Activated T-cell treated with anti-CD3 and anti-CD28 coated beads, Interleukin-2, amount 50 U/mL, for 24 hours (primary cell): Measurements from ENCODE around the gene PPM1A.

Source experiments
- DNase-seq: peaks from one replicate; pipeline ENCODE4 v3.0.0-alpha.2; 2020
- H3K27ac Mint-ChIP-seq: 2 replicates; pipeline ENCODE4 v1.8.0; 2020; ENCODE audit warnings: mild to moderate bottlenecking, mixed read lengths
- H3K27me3 Mint-ChIP-seq: 2 replicates; pipeline ENCODE4 v1.8.0; 2020; ENCODE audit warnings: mixed read lengths
- H3K36me3 Mint-ChIP-seq: 2 replicates; pipeline ENCODE4 v1.8.0; 2020; ENCODE audit warnings: low read depth, mixed read lengths
- H3K4me1 Mint-ChIP-seq: 2 replicates; pipeline ENCODE4 v1.8.0; 2020; ENCODE audit warnings: low read depth, mixed read lengths
- H3K4me3 Mint-ChIP-seq: 2 replicates; pipeline ENCODE4 v1.8.0; 2020; ENCODE audit warnings: mild to moderate bottlenecking, moderate library complexity, mixed read lengths
- H3K9me3 Mint-ChIP-seq: 2 replicates; pipeline ENCODE4 v1.8.0; 2020; ENCODE audit warnings: mixed read lengths

The PPM1A gene

DNA sequence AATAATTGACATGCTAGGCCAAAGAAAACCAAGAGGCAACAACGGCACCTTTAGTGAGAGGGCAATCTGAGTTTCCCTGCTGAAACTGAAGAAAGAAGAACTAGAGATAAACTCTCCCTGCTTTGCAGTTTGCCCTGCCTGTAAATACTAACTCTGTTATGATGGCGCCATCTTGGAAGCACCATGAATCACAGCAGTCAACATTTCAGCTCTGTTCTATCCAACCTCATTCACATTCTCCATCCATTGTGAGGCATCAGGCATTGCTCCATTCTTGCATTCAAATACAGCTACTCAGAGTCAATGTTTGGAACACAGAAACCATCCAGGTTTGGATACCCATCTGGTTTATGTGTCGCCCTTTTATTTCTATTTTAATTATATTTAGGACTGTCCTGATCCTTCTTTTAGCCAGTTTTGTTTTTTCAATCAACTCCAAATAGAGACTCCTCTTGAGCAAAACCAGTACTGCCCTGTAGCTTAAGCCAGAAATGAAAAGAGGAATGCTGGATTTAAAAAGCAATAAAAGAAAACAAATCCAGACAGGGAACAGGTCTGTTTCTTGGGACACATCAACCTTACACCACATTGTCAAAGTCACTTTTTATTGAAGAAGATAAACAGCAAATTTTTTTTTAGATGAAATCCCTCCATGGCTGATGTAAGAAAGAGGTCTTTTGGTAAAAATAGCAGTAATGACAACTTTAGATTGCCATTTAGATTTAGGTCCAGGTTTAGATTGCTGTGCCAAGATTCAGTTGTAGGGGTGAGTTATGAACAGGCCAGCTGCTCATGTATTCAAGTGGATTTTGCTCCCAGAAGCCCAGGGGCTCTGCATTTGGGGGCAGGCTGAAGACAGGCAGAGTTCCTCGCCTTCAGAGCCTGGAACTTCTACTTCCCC lies 33.3 kb upstream of the PPM1A start:
- Mint-ChIP-seq H3K4me1 (peaks cover 15% of the 10 kb centered on the region), H3K27me3 (peaks cover 3% of the 10 kb centered on the region)

DNA sequence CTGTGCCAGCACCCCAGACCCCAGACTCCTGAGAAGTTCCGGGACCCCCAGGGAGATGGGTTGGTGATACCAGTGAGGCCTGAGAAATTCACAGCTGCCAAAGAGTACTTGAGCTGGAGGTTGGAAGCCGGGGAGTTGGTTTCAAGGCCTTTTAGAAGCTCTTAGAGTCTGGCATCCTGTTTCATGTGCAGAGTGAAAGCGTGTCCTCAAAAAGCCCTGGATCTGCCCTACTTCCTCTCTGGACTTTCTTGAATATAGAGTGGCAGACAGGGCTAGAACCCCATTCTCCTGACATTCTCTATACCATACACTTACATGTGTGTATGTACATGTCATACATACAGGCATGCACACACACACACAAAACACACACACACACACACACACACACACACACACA lies 31.3 kb upstream of the PPM1A start:
- no peaks in the 10 kb centered on the region for H3K9me3 Mint-ChIP-seq
- no peak for DNase-seq
- no peaks in the 10 kb centered on the region for H3K36me3 Mint-ChIP-seq
- peaks cover 21% of the 10 kb centered on the region for H3K4me1 Mint-ChIP-seq
- no peak overlapping the region for H3K27ac Mint-ChIP-seq
- H3K4me3 Mint-ChIP-seq = no peak overlapping the region
- H3K27me3 Mint-ChIP-seq = no peaks in the 10 kb centered on the region

More for the DNA sequence above, 33.3 kb upstream of the PPM1A start:
- Mint-ChIP-seq H3K4me3 (no peak overlapping the region), H3K27ac (no peak overlapping the region), H3K9me3 (no peaks in the 10 kb centered on the region), H3K36me3 (no peaks in the 10 kb centered on the region)
- DNase-seq = no peak

DNA sequence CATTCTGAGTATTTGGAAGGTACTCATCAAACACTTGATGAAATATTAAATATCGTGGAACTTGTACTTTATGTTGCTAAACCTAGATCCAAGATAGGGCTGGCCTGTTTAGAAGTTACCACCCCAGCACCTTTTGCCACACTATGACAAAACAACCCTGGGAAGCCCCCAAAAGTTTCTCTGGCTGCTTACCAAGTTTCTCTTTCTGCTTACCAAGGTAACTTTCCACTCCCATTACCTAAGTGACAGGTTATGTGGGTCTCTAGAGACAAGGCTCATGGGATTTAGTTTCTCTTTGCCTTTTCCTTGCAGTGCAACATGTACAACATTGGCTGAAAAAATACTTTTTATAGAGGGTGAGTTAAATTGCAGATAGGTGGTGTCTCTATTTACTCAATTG lies 28.9 kb upstream of the PPM1A start:
- Mint-ChIP-seq H3K9me3 (no peaks in the 10 kb centered on the region), H3K36me3 (no peaks in the 10 kb centered on the region), H3K4me1 (peaks cover 21% of the 10 kb centered on the region), H3K4me3 (no peak overlapping the region), H3K27me3 (no peaks in the 10 kb centered on the region), H3K27ac (peak overlapping the region; percentile 45)
- DNase-seq = no peak

DNA sequence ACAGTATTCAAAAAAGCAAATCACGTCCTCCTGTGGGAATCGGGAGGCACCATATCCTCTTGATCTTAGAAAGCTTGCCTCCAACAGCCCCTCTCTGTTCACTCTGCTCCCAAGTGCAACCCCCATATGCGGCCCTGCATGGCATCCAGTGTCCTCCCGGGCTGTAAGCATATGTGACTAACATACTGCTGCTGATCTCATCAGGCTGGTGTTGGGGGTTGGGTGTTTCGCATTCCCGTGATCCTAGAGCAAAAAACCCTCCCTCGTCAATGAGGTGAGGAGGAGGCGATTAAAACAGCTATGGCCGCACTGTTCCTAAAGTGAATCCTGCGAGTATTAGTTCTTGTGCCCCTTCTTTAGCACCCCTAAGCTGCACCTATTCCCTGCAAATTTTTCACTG lies 28.1 kb upstream of the PPM1A start:
- H3K4me3 Mint-ChIP-seq = no peak overlapping the region
- H3K4me1 Mint-ChIP-seq = peaks cover 21% of the 10 kb centered on the region
- H3K27ac Mint-ChIP-seq = peak overlapping the region; percentile 64
- H3K9me3 Mint-ChIP-seq = no peaks in the 10 kb centered on the region
- no peaks in the 10 kb centered on the region for H3K27me3 Mint-ChIP-seq
- no peak for DNase-seq
- H3K36me3 Mint-ChIP-seq = no peaks in the 10 kb centered on the region

DNA sequence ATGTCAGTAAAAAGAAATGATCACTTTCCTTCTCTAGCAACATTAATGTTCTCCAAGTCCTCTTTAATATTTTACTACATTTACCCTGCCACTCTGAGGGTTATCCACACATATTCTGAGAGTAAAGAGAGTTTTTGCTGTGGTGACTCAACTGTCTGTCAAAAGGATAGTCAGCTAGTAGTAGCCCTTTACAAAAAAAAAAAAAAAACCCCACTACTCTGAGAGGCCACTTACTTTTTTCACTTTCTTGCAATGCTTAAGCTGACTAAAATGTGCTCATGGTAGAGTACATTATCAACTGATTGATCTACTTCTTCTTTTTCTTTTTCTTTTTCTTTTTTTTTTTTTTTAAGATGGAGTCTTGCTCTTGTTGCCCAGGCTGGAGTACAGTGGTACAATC lies 27.6 kb upstream of the PPM1A start:
- Mint-ChIP-seq H3K4me1 (peaks cover 21% of the 10 kb centered on the region), H3K4me3 (no peak overlapping the region), H3K9me3 (no peaks in the 10 kb centered on the region), H3K27ac (peak overlapping the region; percentile 64), H3K27me3 (no peaks in the 10 kb centered on the region), H3K36me3 (no peaks in the 10 kb centered on the region)
- no peak for DNase-seq

DNA sequence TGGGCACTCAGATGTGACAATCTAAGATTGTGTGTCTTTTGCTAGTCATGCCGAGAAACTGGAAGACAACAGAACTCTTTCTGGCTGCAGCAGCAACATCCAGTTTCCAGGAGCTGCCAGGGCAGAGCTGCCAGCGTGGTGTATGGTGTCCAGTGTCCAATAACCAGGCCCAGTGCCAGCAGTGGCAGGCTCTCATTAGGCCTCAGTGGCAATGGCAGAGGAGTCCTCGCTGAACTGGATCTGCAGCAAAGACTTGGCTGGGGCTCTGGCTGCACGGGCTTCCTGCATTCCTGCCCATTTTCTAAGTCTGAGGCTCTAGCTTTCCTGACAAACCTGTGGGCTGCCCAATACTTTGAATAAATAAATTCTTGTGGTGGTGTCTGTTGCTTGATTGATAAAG lies 26.2 kb upstream of the PPM1A start:
- H3K27me3 Mint-ChIP-seq = no peaks in the 10 kb centered on the region
- H3K36me3 Mint-ChIP-seq = no peaks in the 10 kb centered on the region
- no peak overlapping the region for H3K4me3 Mint-ChIP-seq
- H3K4me1 Mint-ChIP-seq = peaks cover 23% of the 10 kb centered on the region
- no peaks in the 10 kb centered on the region for H3K9me3 Mint-ChIP-seq
- no peak for DNase-seq
- H3K27ac Mint-ChIP-seq = no peak overlapping the region

DNA sequence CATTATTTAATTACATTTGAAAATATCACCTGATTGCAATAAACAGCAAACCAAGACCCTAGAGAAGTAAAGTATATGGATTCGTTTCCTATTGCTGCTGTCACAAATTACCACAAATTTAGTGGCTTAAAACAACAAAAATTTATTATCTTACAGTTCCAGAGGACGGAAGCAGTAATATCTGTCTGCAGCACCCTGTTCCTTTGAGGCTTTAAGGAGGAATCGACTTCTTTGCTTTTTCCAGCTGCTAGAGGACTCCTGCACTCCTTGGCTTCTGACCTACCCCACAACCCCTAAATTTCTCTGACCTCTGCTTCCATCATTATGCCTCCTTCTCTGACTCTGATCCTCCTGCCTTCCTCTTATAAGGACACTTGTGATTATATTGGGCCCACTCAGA lies 23.8 kb upstream of the PPM1A start:
- Mint-ChIP-seq H3K27me3 (no peaks in the 10 kb centered on the region), H3K36me3 (no peaks in the 10 kb centered on the region), H3K4me3 (no peak overlapping the region), H3K27ac (no peak overlapping the region), H3K9me3 (no peaks in the 10 kb centered on the region), H3K4me1 (peaks cover 14% of the 10 kb centered on the region)
- no peak for DNase-seq

DNA sequence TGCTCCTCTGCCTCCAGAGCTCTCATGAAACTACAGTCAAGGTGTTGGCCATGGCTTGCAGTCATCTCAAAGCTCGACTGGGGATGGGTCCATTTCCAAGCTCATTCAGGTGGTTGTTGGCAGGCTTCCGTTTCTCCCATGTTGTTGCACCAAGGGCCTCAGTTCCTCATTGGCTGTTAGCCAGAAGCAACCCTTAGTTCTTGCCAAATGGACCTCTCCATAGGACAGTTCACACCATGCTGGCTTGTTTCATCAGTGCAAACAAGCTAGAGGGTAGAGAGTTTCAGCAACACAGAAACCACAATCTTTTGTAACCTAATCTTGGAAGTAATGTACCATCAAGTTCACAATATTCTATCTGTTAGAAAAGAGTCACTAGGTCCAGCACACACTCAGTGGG lies 22.7 kb upstream of the PPM1A start:
- H3K36me3 Mint-ChIP-seq = no peaks in the 10 kb centered on the region
- no peak overlapping the region for H3K4me3 Mint-ChIP-seq
- H3K27ac Mint-ChIP-seq = no peak overlapping the region
- peaks cover 3% of the 10 kb centered on the region for H3K4me1 Mint-ChIP-seq
- peaks cover 7% of the 10 kb centered on the region for H3K9me3 Mint-ChIP-seq
- DNase-seq = no peak
- no peaks in the 10 kb centered on the region for H3K27me3 Mint-ChIP-seq

DNA sequence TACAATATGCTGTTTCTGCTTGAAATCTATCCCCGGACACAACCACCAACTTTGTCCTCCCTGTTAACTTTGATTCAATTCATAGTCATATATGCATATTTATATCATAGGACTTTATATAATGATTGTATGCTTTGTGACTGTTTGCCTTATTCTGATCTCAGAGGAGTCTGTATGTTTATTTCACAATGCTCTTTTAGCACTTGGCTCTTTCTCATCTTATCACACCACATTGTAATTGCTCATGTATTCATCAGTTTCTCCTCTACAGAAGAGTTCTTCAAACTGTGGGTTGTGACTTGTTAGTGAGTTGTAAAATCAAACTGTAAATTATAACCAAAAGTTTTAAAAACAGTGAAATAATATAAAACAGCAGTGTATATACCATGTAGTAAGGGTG lies 21.7 kb upstream of the PPM1A start:
- peaks cover 10% of the 10 kb centered on the region for H3K9me3 Mint-ChIP-seq
- H3K27me3 Mint-ChIP-seq = no peaks in the 10 kb centered on the region
- H3K27ac Mint-ChIP-seq = no peak overlapping the region
- no peak for DNase-seq
- peaks cover 2% of the 10 kb centered on the region for H3K4me1 Mint-ChIP-seq
- H3K36me3 Mint-ChIP-seq = no peaks in the 10 kb centered on the region
- no peak overlapping the region for H3K4me3 Mint-ChIP-seq

DNA sequence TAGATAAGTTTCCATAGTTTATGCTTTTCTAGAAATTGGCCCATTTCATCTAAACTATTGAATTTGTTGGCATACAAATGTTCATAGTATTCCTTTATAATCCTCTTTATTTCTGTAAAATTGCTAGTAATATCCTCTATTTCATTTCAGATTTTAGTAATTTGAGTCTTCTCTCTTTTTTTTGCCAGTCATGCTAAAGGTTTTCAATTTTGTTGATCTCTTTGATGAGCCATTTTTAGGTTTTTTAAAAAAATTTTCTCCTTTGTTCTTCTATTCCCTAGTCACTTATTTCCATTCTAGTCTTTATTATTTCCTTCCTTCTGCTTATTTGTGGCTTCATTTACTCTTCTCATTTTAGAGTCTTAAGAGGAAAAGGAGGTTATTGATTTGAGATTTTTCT lies 19.4 kb upstream of the PPM1A start:
- no peak for DNase-seq
- Mint-ChIP-seq H3K4me1 (peaks cover 2% of the 10 kb centered on the region), H3K9me3 (peaks cover 18% of the 10 kb centered on the region), H3K27ac (no peak overlapping the region), H3K4me3 (no peak overlapping the region), H3K36me3 (no peaks in the 10 kb centered on the region), H3K27me3 (no peaks in the 10 kb centered on the region)

DNA sequence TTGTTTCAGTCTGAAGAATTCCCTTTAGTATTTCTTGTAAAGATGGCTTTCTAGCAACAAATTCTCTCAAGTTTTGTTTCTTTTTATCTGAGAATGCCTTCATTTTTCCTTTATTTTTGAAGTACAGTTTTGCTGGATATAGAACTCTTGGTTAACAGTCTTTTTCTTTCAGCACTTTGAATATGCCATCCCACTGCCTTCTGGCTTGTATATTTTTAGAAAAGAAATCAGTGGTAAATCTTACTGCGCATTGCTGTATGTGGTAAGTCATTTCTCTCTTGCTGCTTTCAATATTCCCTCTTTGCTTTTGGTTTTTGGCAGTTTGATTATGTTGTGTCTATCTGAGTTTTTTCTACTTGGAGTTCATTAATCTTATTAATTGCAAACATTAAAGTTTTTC lies 16.8 kb upstream of the PPM1A start:
- Mint-ChIP-seq H3K4me3 (no peak overlapping the region), H3K27me3 (peaks cover 5% of the 10 kb centered on the region)

DNA sequence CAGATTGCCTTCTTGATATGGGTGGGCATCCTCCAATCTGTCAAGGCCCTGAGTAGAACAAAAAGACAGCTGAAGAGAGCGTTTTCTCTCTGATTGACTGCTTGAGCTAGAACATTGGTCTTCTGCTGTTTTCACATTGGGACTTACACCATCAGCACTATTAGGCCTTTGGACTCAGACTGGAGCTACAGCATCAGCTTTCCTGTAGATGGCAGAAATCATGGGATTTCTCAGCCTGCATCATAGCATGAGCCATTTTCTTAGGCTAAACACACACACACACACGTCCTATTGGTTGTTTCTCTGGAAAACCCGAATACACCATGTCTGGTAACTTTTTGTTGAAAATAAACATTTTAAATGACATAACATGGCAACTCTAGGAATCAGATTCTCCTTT lies 15.8 kb upstream of the PPM1A start:
- DNase-seq = no peak
- Mint-ChIP-seq H3K27ac (no peak overlapping the region), H3K4me3 (no peak overlapping the region), H3K4me1 (no peaks in the 10 kb centered on the region), H3K9me3 (peaks cover 18% of the 10 kb centered on the region), H3K36me3 (no peaks in the 10 kb centered on the region), H3K27me3 (peaks cover 5% of the 10 kb centered on the region)

More for the DNA sequence above, 16.8 kb upstream of the PPM1A start:
- Mint-ChIP-seq H3K9me3 (peaks cover 18% of the 10 kb centered on the region), H3K36me3 (no peaks in the 10 kb centered on the region), H3K4me1 (peaks cover 2% of the 10 kb centered on the region), H3K27ac (no peak overlapping the region)
- DNase-seq = no peak

DNA sequence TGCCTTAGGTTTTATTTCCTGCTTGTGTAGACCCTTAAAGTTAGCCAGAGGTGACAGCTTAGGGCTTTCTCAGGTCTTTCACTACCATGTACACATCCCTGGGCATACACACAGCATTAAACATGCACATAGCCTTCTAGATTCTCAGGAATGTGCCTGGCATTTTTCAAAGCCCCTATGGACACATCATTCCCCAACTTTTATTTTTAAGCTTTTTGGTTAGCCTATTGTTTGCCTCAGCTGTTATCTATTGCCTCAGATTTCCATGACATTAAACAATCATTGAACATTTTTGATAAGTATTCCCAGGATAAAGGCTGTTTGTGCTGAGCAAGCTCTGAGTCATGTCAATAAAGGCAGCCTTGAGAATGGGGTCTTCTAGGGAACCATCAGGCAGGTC lies 15.1 kb upstream of the PPM1A start:
- Mint-ChIP-seq H3K27me3 (peaks cover 5% of the 10 kb centered on the region), H3K4me1 (no peaks in the 10 kb centered on the region), H3K36me3 (no peaks in the 10 kb centered on the region), H3K9me3 (peaks cover 18% of the 10 kb centered on the region), H3K4me3 (no peak overlapping the region), H3K27ac (no peak overlapping the region)
- DNase-seq = no peak

DNA sequence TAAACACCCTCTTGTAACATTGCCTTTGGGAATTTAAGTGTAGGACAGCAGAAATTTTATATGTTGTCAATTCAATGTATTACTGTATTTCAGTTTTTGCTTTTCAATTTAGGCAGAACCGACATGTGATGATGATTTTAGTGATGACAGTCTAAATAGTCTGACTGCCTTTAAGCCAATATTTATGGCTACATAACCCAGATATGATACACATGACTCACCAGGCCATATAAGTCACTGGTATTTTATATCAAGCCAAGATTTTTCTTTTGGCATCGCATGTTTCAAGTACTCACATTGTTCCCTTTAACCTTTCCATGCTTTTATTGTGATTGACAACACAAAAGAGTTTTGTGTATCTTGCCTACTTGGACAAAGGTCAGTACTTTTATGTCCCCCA lies 13.6 kb upstream of the PPM1A start:
- Mint-ChIP-seq H3K4me3 (no peak overlapping the region), H3K36me3 (no peaks in the 10 kb centered on the region), H3K27me3 (peaks cover 5% of the 10 kb centered on the region), H3K9me3 (peaks cover 18% of the 10 kb centered on the region), H3K4me1 (no peaks in the 10 kb centered on the region), H3K27ac (no peak overlapping the region)
- DNase-seq = no peak

DNA sequence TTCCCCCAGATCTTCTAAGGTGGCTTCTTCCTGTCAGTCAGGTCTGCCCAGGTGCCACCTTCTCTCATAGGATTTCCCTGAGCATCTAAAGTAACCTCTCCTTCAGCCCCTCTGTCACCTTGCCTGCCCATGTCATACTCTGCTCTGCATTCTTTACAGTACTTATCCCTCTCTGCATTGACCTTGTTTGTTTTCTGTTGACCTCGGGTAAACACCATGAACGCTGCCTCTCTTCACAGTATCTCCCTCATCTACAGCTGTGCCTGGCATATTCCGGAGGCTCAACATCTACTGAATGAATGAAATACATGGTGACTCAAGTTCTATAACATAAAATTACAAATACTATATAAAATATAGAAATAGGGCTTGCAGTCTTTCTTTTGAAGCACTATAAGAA lies 10.1 kb upstream of the PPM1A start:
- H3K4me1 Mint-ChIP-seq = peaks cover 2% of the 10 kb centered on the region
- H3K36me3 Mint-ChIP-seq = no peaks in the 10 kb centered on the region
- no peak overlapping the region for H3K27ac Mint-ChIP-seq
- DNase-seq = no peak
- H3K27me3 Mint-ChIP-seq = peaks cover 5% of the 10 kb centered on the region
- H3K9me3 Mint-ChIP-seq = no peaks in the 10 kb centered on the region
- no peak overlapping the region for H3K4me3 Mint-ChIP-seq
